SKM-1 (cell line): ENCODE measurements around the gene ZNF346.

Experiments used
- DNase-seq: peaks from one replicate; lab custom pipeline; 2025; ENCODE audit not compliant: unreplicated experiment; lab: John Stamatoyannopoulos, UW

The ZNF346 gene

GRCh38 chr5:177116631-177117373 lies 94.3 kb downstream of the ZNF346 start:
- no peak for DNase-seq

- no peak for DNase-seq
These were observed 95.0 kb downstream of the ZNF346 start for GRCh38 chr5:177117441-177118045.

- DNase-seq = no peak
These were observed 100.1 kb downstream of the ZNF346 start for GRCh38 chr5:177122566-177122965.

- no peak for DNase-seq
These were observed 101.4 kb downstream of the ZNF346 start for GRCh38 chr5:177123789-177124485.

GRCh38 chr5:177124486-177124991 lies 102.0 kb downstream of the ZNF346 start:
- DNase-seq = no peak

- DNase-seq = no peak
These were observed 104.3 kb downstream of the ZNF346 start for GRCh38 chr5:177126771-177127170.

GRCh38 chr5:177128551-177128981 lies 106.1 kb downstream of the ZNF346 start:
- no peak for DNase-seq

GRCh38 chr5:177130211-177131018 lies 107.9 kb downstream of the ZNF346 start:
- no peak for DNase-seq
